PC-3 (cell line): ENCODE data around the gene DRAM2. TPM values are rescaled to one million over a fixed set of nuclear protein-coding genes. Genes with fewer than 3 reads are reported as not detected.
"Not testable (repeated sequence)": the region's sequence is repeated elsewhere in the genome, so short reads cannot be mapped to it uniquely, and the experiment has no call there.

Experiments used
- ATAC-seq: fragments of 200-7000 bp; cut with Tn5 transposase; 2 replicates; pipeline ENCODE4 v1.9.1; 2020; ENCODE audit warnings: mild to moderate bottlenecking, moderate library complexity
- BruUV-seq: library from RNA; stranded (reverse); fragments of 400-500 nt; replicated peaks from 2 replicates; lab custom pipeline; 2021; lab: Mats Ljungman, UMichigan
- CTCF ChIA-PET: fragments of 300-600 bp; sonication (Branson Sonifier 250); formaldehyde crosslinking; loops from one replicate; lab custom pipeline; 2022; ENCODE audit warnings: antibody characterized with exemption; lab: Charles Lee
- POLR2A ChIA-PET: fragments of 300-600 bp; sonication (Branson Sonifier 250); formaldehyde crosslinking; loops from one replicate; lab custom pipeline; 2022; ENCODE audit warnings: antibody characterized with exemption; ENCODE audit not compliant: unreplicated experiment; lab: Charles Lee
- DNase-seq: peaks from one replicate; pipeline ENCODE4 v3.0.0-alpha.2; 2015
- H2AFZ ChIP-seq: fragments of 300-600 bp; sonication (generic); 2 replicates; pipeline ENCODE4 v1.6.0; 2016; ENCODE audit warnings: antibody characterized with exemption, low read length
- H3F3A ChIP-seq: fragments of 300-600 bp; sonication (generic); one replicate; pipeline ENCODE4 v1.6.0; 2017; ENCODE audit warnings: antibody characterized with exemption, low read length, control low read depth, mild to moderate bottlenecking; ENCODE audit not compliant: unreplicated experiment
- H3K27ac ChIP-seq: fragments of 300-600 bp; sonication (generic); 2 replicates; pipeline ENCODE4 v1.5.1; 2016; ENCODE audit warnings: mild to moderate bottlenecking, low read length
- H3K27me3 ChIP-seq: fragments of 300-600 bp; sonication (generic); 2 replicates; pipeline ENCODE4 v1.6.1; 2016; ENCODE audit warnings: low read length, mixed read lengths
- H3K36me3 ChIP-seq: fragments of 300-600 bp; sonication (generic); 2 replicates; pipeline ENCODE4 v1.6.1; 2016; ENCODE audit warnings: low read depth, mixed run types, low read length, mixed read lengths
- H3K4me1 ChIP-seq: fragments of 300-600 bp; sonication (generic); 2 replicates; pipeline ENCODE4 v1.5.1; 2016; ENCODE audit warnings: low read length; ENCODE audit not compliant: insufficient read depth
- H3K4me2 ChIP-seq: fragments of 300-600 bp; sonication (generic); 2 replicates; pipeline ENCODE4 v1.6.0; 2016; ENCODE audit warnings: low read length
- H3K4me3 ChIP-seq: fragments of 300-600 bp; sonication (generic); 2 replicates; pipeline ENCODE4 v1.5.1; 2016; ENCODE audit warnings: mild to moderate bottlenecking, low read length, mixed read lengths
- H3K79me2 ChIP-seq: fragments of 300-600 bp; sonication (generic); 2 replicates; pipeline ENCODE4 v1.6.1; 2017; ENCODE audit warnings: low read length, mixed read lengths
- H3K9ac ChIP-seq: fragments of 300-600 bp; sonication (generic); 2 replicates; pipeline ENCODE4 v1.6.0; 2016; ENCODE audit warnings: mild to moderate bottlenecking, low read length
- H3K9me2 ChIP-seq: fragments of 300-600 bp; sonication (generic); replicated peaks from 2 replicates; pipeline ENCODE4 v1.6.1; 2016; ENCODE audit warnings: mixed run types, low read length, mixed read lengths
- H3K9me3 ChIP-seq: fragments of 300-600 bp; sonication (generic); 2 replicates; pipeline ENCODE4 v1.6.1; 2016; ENCODE audit warnings: low read length, mixed read lengths
- H4K20me1 ChIP-seq: fragments of 300-600 bp; sonication (generic); 2 replicates; pipeline ENCODE4 v1.6.1; 2016; ENCODE audit warnings: low read length, mixed read lengths
- intact Hi-C: fragments of 100-400 bp; cut with micrococcal nuclease; formaldehyde crosslinking; loops from 2 replicates; pipeline ENCODE4 v1.9.0; 2023
- total RNA-seq: library from RNA; depleted of rRNA; stranded (reverse); fragments of >200 nt; gene quantifications from 2 replicates; pipeline ENCODE4 v1.2.3, GENCODE V29; 2014; rRNA removed

The DRAM2 gene
- total RNA-seq, 1 experiment from 2014 or later, result 30.0 TPM

- H3K4me3 ChIP-seq, ATAC-seq, BruUV-seq, H3K9ac ChIP-seq, H3K27me3 ChIP-seq, H3K4me1 ChIP-seq, H3K9me2 ChIP-seq, H3K79me2 ChIP-seq, H3K9me3 ChIP-seq, DNase-seq, intact Hi-C loops, H3K27ac ChIP-seq, H4K20me1 ChIP-seq, H3K4me2 ChIP-seq, CTCF ChIA-PET, H3F3A ChIP-seq, POLR2A ChIA-PET, H3K36me3 ChIP-seq, H2AFZ ChIP-seq: not testable (repeated sequence)
Measured at GRCh38 chr1:111077312-111077711, 62.6 kb downstream of the DRAM2 start.

Other genes with a start within 250 kb of the DRAM2 start
- 12.6 and 18.1 TPM in 2 replicates for gene LRIF1, start 176.2 kb downstream of the DRAM2 start, total RNA-seq
- 20.6 and 29.6 TPM in 2 replicates for gene CEPT1, start 130 bp upstream of the DRAM2 start, total RNA-seq
- 3.2 and 4.0 TPM in 2 replicates for gene DENND2D, start 60.6 kb upstream of the DRAM2 start, total RNA-seq
- gene CHI3L2, start 87.6 kb upstream of the DRAM2 start, total RNA-seq, result 0.55 TPM in 1 of 2 replicates, not detected in the other
- not detected in 2 replicates for gene CHIA, start 150.8 kb upstream of the DRAM2 start, total RNA-seq